ENCODE data around the gene LRRC10B. TPM values are rescaled to one million over a fixed set of nuclear protein-coding genes. Genes with fewer than 3 reads are reported as not detected.

The LRRC10B gene
- total RNA-seq, 4 donors from 2014 or later, result 0.59 to 39.7 (median 3.1) TPM

DNA sequence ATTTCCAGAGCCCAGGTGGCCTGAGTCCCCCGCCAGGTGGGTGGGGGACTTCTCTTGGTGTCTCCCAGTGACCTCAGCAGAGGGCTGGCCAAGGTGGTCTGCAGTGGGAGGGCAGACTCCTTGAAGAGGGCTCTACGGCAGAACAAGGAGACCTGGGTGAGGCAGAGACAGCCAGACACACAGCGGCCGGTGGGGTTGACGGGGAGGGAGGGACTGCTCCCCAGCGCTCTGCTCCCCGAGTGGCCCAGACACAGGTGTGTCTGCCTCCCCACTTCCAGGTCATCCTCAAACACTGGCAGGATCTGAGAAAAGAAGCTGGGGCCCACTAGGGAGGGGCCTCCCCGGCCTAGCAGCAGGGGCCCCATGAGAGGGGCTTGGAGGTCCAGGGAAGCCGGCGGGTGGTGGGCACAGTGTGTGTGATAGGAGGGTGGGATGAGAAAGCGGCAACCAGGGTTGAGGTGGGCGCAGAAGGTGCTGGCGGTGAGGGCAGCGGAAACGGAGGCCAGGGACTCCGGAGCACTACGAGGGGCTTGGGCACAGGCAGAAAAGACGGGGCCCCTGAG, 42.2 kb downstream of the LRRC10B start:
- no peaks in the 10 kb centered on the region for H3K36me3 ChIP-seq
- H3K4me3 ChIP-seq, result no peak overlapping the region
- H3K27ac ChIP-seq, result no peak overlapping the region
- no peak for TF ChIP-seq CTCF (IDR thresholded peaks at IDR 0.05)
- TF ChIP-seq POLR2A (IDR thresholded peaks at IDR 0.05), result no peak
- intact Hi-C loops (cut with DNase I; ENCODE audit: low total_unique reads), result no loop called here
- no peak for DNase-seq
- H3K27me3 ChIP-seq, result no peaks in the 10 kb centered on the region
- H3K9me3 ChIP-seq, result no peaks in the 10 kb centered on the region
- no peaks in the 10 kb centered on the region for H3K4me1 ChIP-seq

DNA sequence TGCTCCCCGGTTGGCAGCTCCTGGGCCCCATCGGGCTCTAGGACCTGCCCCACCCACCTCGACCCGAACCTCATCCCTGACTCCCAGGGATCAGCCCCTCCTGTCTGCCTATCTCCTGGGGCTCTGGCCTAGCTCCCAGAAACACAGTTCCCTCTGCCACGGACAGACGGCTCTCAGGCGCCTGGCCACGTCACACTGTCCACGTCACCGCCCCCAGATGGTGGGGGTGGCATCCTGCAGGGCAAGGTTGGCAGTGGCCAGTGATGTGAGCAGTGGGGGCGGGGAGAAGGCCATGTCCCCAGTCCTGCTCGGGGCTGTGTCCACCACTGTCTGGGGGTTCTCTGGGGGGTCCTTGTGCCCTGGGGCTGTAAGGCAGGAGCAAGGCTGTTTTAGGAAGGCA, 43.1 kb downstream of the LRRC10B start:
- no peaks in the 10 kb centered on the region for H3K4me1 ChIP-seq
- no peaks in the 10 kb centered on the region for H3K9me3 ChIP-seq
- no peak overlapping the region for H3K4me3 ChIP-seq
- H3K27me3 ChIP-seq, result no peaks in the 10 kb centered on the region
- no peak for DNase-seq
- H3K36me3 ChIP-seq, result no peaks in the 10 kb centered on the region
- no peak overlapping the region for H3K27ac ChIP-seq
- intact Hi-C loops (cut with DNase I; ENCODE audit: low total_unique reads), result no loop called here
- TF ChIP-seq POLR2A (IDR thresholded peaks at IDR 0.05) (no peak), CTCF (IDR thresholded peaks at IDR 0.05) (no peak)

- Histone ChIP-seq H3K9me3 (no peaks in the 10 kb centered on the region), H3K27me3 (no peaks in the 10 kb centered on the region), H3K27ac (no peak overlapping the region), H3K36me3 (no peaks in the 10 kb centered on the region), H3K4me1 (no peaks in the 10 kb centered on the region), H3K4me3 (no peak overlapping the region)
- no peak for DNase-seq
- intact Hi-C loops (cut with DNase I; ENCODE audit: low total_unique reads), result no loop called here
- TF ChIP-seq CTCF (IDR thresholded peaks at IDR 0.05), result no peak
- no peak for TF ChIP-seq POLR2A (IDR thresholded peaks at IDR 0.05)
Observed at GRCh38 chr11:61552108-61552635, 43.6 kb downstream of the LRRC10B start.

GRCh38 chr11:61553373-61554171, 45.0 kb downstream of the LRRC10B start:
- H3K4me3 ChIP-seq, result no peak overlapping the region
- H3K4me1 ChIP-seq, result no peaks in the 10 kb centered on the region
- intact Hi-C loops (cut with DNase I; ENCODE audit: low total_unique reads), result no loop called here
- DNase-seq, result no peak
- H3K27ac ChIP-seq, result no peak overlapping the region
- TF ChIP-seq CTCF (IDR thresholded peaks at IDR 0.05) (no peak), POLR2A (IDR thresholded peaks at IDR 0.05) (no peak)
- H3K36me3 ChIP-seq, result no peaks in the 10 kb centered on the region
- no peaks in the 10 kb centered on the region for H3K27me3 ChIP-seq
- H3K9me3 ChIP-seq, result no peaks in the 10 kb centered on the region

Data from uterus (tissue), 4 donors.